ENCODE data around the gene TTC36. TPM values are rescaled to one million over a fixed set of nuclear protein-coding genes. Genes with fewer than 3 reads are reported as not detected.

The TTC36 gene
- total RNA-seq, 1 experiment from 2014 or later: 1.6 TPM

DNA sequence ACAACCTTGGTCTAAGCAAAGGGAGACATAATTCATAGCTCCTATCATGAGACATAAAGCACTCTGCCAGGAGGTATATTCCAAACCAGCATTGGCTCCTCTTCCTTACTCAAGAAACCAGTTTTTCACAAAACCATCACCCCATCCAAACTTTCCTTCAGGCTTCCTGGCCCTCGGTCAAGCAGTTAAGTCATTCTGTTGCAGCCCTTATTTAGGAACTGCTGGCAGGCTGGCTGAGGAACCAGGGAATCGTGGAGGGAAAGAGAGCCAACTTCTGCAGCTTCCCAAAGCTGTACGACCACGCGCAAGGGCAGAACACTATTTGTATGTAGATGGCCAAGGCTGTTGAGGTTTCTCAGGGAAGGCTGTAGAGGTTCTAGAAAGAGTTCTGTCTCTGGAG is 37.8 kb downstream of the TTC36 start:
- H3K4ac ChIP-seq (ENCODE audit: low read depth, low read length): no peak overlapping the region
- Mint-ChIP-seq H3K4me3 (peak overlapping the region; percentile 40 to 70; a peak in 3 of 5 replicates), H3K9me3 (no peaks in the 10 kb centered on the region; a peak in 2 of 5 replicates), H3K27me3 (ENCODE audit: low read depth) (no peaks in the 10 kb centered on the region; the same call in none of the 2 replicates), H3K36me3 (ENCODE audit: insufficient read depth in 1 of 3, low read depth in 3 of 3) (no peaks in the 10 kb centered on the region; a peak in 1 of 7 replicates), H3K27ac (no peak overlapping the region; a peak in 1 of 7 replicates), H3K4me1 (peaks cover 3 to 8% of the 10 kb centered on the region in 2 experiments; a peak in 3 of 4 replicates)
- TF ChIP-seq CTCF (conservative IDR thresholded peaks at IDR 0.05): no peak
- H2AK5ac ChIP-seq (ENCODE audit: insufficient read length, low read length): no peak overlapping the region
- H4K91ac ChIP-seq (ENCODE audit: insufficient read length, low read depth, low read length): no peak overlapping the region
- no peaks in the 10 kb centered on the region for H3K9me3 ChIP-seq (ENCODE audit: control insufficient read depth, low read depth, low read length)
- no peak overlapping the region for H2BK20ac ChIP-seq (ENCODE audit: low read depth, low read length, poor library complexity, severe bottlenecking)
- no peak overlapping the region for H3K14ac ChIP-seq (ENCODE audit: insufficient read depth, low read length)
- H2BK5ac ChIP-seq (ENCODE audit: insufficient read length, low read length): no peak overlapping the region
- H4K5ac ChIP-seq (ENCODE audit: insufficient read length, low read depth, low read length): no peak overlapping the region
- no peak overlapping the region for H3T11ph ChIP-seq (ENCODE audit: low read length)
- H3K27ac ChIP-seq (ENCODE audit: insufficient read length, low read depth, low read length): no peak overlapping the region
- H4K8ac ChIP-seq (replicated peaks; ENCODE audit: insufficient read length, low read depth, low read length): no peak overlapping the region
- no peak overlapping the region for H3K18ac ChIP-seq (ENCODE audit: insufficient read length, low read depth, low read length)
- H3K4me1 ChIP-seq (ENCODE audit: insufficient read depth, low read length): no peaks in the 10 kb centered on the region
- no peak overlapping the region for H3K9ac ChIP-seq (ENCODE audit: extremely low read depth, insufficient read length, low read length)
- no peaks in the 10 kb centered on the region for H4K20me1 ChIP-seq (ENCODE audit: control insufficient read depth, insufficient read depth, insufficient read length)
- H3K23ac ChIP-seq (ENCODE audit: insufficient read length, low read depth, low read length): no peak overlapping the region
- no peaks in the 10 kb centered on the region for H3K79me1 ChIP-seq (ENCODE audit: insufficient read depth, low read depth, low read length, poor library complexity, severe bottlenecking)
- WGBS (ENCODE audit: extremely low coverage, insufficient read length, low lambda C conversion rate): no CpG with 5 or more reads among the region's 5 CpGs
- no peak overlapping the region for H2AFZ ChIP-seq (ENCODE audit: low read length)
- no peak overlapping the region for H3K56ac ChIP-seq (ENCODE audit: insufficient read length, low read depth, low read length)
- no peaks in the 10 kb centered on the region for H3K23me2 ChIP-seq (ENCODE audit: insufficient read length, low read depth, low read length, poor library complexity, severe bottlenecking)
- H2BK120ac ChIP-seq (ENCODE audit: low read depth, low read length, poor library complexity, severe bottlenecking): no peak overlapping the region
- H3K27me3 ChIP-seq (ENCODE audit: insufficient read depth, low read length): no peaks in the 10 kb centered on the region
- no peaks in the 10 kb centered on the region for H3K79me2 ChIP-seq (ENCODE audit: insufficient read depth, low read length)
- H2BK12ac ChIP-seq (ENCODE audit: insufficient read length, low read depth, low read length): no peak overlapping the region
- H2BK15ac ChIP-seq (ENCODE audit: low read depth, low read length): no peak overlapping the region
- DNase-seq: no peak
- H3K4me2 ChIP-seq (ENCODE audit: insufficient read depth, insufficient read length, low read length): peak overlapping the region; percentile 53
